Prostate gland (tissue), 2 donors: ENCODE results near the gene SPOP. TPM values are rescaled to one million over a fixed set of nuclear protein-coding genes. Genes with fewer than 3 reads are reported as not detected.

Experiments used
- DNase-seq: peaks from one replicate; pipeline ENCODE4 v3.0.0-alpha.2; 2019; ENCODE audit warnings: low spot score
- H3K27ac ChIP-seq, 2 donors: fragments of 200-600 bp; sonication (generic); 2 replicates each; pipeline ENCODE4 v1.5.1; 2017 to 2019
- H3K27me3 ChIP-seq: fragments of 200-600 bp; sonication (generic); replicated peaks from 2 replicates; pipeline ENCODE4 v1.5.1; 2019; ENCODE audit not compliant: insufficient read depth
- H3K36me3 ChIP-seq, 2 donors: fragments of 200-600 bp; sonication (generic); 1 replicate in 1 of 2; 2 replicates in 1 of 2; pipeline versions ENCODE4 v1.5.1 to v1.8.1; 2017 to 2019
- H3K4me1 ChIP-seq: fragments of 200-600 bp; sonication (generic); replicated peaks from 2 replicates; pipeline ENCODE4 v1.5.1; 2019
- H3K4me3 ChIP-seq, 2 donors: fragments of 200-600 bp; sonication (generic); 2 replicates each; pipeline ENCODE4 v1.5.1; 2017 to 2019
- H3K9me3 ChIP-seq: fragments of 200-600 bp; sonication (generic); 2 replicates; pipeline ENCODE4 v1.5.1; 2017
- CTCF ChIP-seq, 4 experiments: fragments of 200-600 bp in 2 of 4; fragments of 450-650 bp in 2 of 4; sonication (generic) in 2 of 4; IDR thresholded peaks; 1 replicate in 3 of 4; 2 replicates in 1 of 4; pipeline ENCODE4 v1.5.1; 2016 to 2019; ENCODE audit warnings: antibody characterized with exemption in 4 of 4, mild to moderate bottlenecking in 2 of 4, moderate library complexity in 2 of 4
- POLR2A ChIP-seq: fragments of 450-650 bp; IDR thresholded peaks from one replicate; pipeline ENCODE4 v1.6.1; 2016; ENCODE audit warnings: antibody characterized with exemption, mild to moderate bottlenecking
- POLR2AphosphoS5 ChIP-seq: sonication (generic); formaldehyde crosslinking; IDR thresholded peaks from one replicate; pipeline ENCODE4 v1.6.1; 2017; ENCODE audit warnings: antibody characterized with exemption
- WGBS: methylation state at CpG from one replicate; pipeline ENCODE4 v1.1.5; 2018; 5-methylcytosine and 5-hydroxymethylcytosine counted together
- intact Hi-C: fragments of 100-400 bp; cut with DNase I; formaldehyde crosslinking; loops from one replicate; pipeline ENCODE4 v1.14.2; 2022
- total RNA-seq, 2 donors: library from RNA; depleted of rRNA; stranded (reverse); fragments of >200 nt; gene quantifications; one replicate each; pipeline ENCODE4 v1.1.0, GENCODE V29; 2016

Gene SPOP
- total RNA-seq, 2 donors from 2014 or later, result 80.8 to 93.0 TPM

DNA sequence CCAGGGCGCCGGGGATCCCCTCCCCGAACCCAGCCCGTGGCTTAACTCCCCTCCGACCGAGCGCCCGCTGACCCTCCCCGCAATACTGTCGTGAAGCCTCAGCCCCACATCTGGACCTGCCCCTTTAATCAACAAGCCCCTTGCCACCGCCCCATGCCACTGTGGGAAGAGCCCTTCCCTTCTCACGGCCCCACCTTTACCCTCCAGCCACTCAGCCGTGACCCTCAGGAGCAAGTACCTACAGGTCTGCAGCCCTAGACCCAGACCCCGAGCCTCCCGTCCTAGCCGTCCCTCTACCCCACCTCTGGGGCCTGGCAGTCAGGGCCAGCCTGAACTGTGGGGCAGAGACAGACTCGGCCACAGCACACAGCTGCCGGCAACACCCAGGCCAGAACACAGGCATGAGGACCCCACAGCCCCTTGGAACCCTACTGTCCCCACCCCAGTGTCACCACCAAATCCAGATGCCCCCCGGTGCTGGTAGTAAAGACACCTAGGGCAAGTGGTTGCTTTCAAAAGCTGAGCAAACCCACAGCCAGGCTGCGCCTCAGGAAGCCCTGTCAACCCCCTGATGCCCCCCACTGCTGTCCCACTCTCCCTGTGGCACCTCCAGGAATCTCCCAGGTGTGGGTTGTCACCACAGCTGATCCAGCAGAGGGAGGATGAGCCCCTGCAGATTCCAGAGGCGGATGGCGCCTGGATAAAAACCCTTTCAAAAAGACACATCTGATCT, 100.8 kb downstream of the SPOP start:
- intact Hi-C loops, result loop anchor here (5.0 kb wide), 1 partner anchor 40 kb away; no protein-coding TSS in a partner anchor
- Histone ChIP-seq H3K9me3 (no peaks in the 10 kb centered on the region), H3K27me3 (no peaks in the 10 kb centered on the region), H3K4me3 (peak overlapping the region; percentile 50 to 58), H3K27ac (peak overlapping the region; percentile 67 to 77), H3K4me1 (no peaks in the 10 kb centered on the region), H3K36me3 (no peaks in the 10 kb centered on the region)
- no peak for DNase-seq
- WGBS, result 16% methylated on average over 22 of the region's 22 CpGs
- TF ChIP-seq POLR2A, result no peak
- no peak for TF ChIP-seq POLR2AphosphoS5
- no peak for TF ChIP-seq CTCF (IDR thresholded peaks at IDR 0.05)

- DNase-seq, result no peak
- no peaks in the 10 kb centered on the region for H3K4me1 ChIP-seq
- TF ChIP-seq POLR2A (no peak), CTCF (IDR thresholded peaks at IDR 0.05) (no peak), POLR2AphosphoS5 (no peak)
- no peaks in the 10 kb centered on the region for H3K9me3 ChIP-seq
- peak overlapping the region; percentile 50 to 58 for H3K4me3 ChIP-seq
- under 1% methylated on average over 61 of the region's 68 CpGs for WGBS
- H3K27ac ChIP-seq, result peak overlapping the region; percentile 67 to 77
- H3K36me3 ChIP-seq, result no peaks in the 10 kb centered on the region
- H3K27me3 ChIP-seq, result no peaks in the 10 kb centered on the region
- intact Hi-C loops, result loop anchor here (5.0 kb wide), 1 partner anchor 41 kb away; no protein-coding TSS in a partner anchor
Observed at GRCh38 chr17:49576088-49576916, 101.6 kb downstream of the SPOP start.

DNA sequence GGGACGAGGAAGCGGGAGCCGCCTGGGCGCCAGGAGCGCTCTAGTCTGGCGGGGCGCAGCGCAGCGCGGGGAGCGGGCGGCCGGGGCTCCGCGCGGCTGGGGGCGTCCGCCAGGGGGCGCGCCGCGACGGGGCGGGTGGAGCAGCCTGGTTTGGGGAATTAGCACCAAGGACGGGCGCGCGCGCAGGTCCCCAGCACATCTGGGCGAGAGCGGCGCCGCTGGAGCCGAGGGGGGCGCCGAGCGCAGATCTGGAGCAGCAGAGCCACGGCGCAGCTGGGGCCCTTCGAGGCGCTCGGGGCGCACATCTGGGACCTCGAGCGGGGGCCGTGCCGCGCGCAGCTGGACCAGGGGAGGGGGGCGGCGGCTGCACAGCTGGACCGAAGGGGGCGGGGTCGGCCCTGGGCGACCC, 102.2 kb downstream of the SPOP start, which contains the start of gene NXPH3:
NXPH3 (plus strand) TSS at position 193 of the 409 bp plus-strand sequence. CDS start 349 bp downstream, outside the sequence.
- peak; percentile 54 for DNase-seq

GRCh38 chr17:49574945-49575678, 102.8 kb downstream of the SPOP start:
- Histone ChIP-seq H3K36me3 (no peaks in the 10 kb centered on the region), H3K9me3 (no peaks in the 10 kb centered on the region), H3K27me3 (no peaks in the 10 kb centered on the region), H3K4me1 (no peaks in the 10 kb centered on the region), H3K27ac (peak overlapping the region; percentile 67 to 77), H3K4me3 (peak overlapping the region; percentile 50 to 58)
- TF ChIP-seq POLR2A (no peak), POLR2AphosphoS5 (no peak), CTCF (IDR thresholded peaks at IDR 0.05) (no peak)
- WGBS, result 11% methylated on average over 29 of the region's 29 CpGs
- intact Hi-C loops, result loop anchor here (5.0 kb wide), 2 partner anchors 42 to 422 kb away; partner anchors contain the start of gene DLX3
- DNase-seq, result no peak

More for the DNA sequence above, 102.2 kb downstream of the SPOP start, which contains the start of gene NXPH3:
- Histone ChIP-seq H3K36me3 (no peaks in the 10 kb centered on the region), H3K4me3 (peak within 1 kb of the TSS; percentile 50 to 58), H3K27me3 (no peaks in the 10 kb centered on the region), H3K27ac (peak within 1 kb of the TSS; percentile 67 to 77), H3K4me1 (no peaks in the 10 kb centered on the region), H3K9me3 (no peaks in the 10 kb centered on the region)
- TF ChIP-seq POLR2A (no peak), CTCF (IDR thresholded peaks at IDR 0.05) (peak; percentile 40 to 89 (median 70))
- intact Hi-C loops, result loop anchor here (5.0 kb wide), 1 partner anchor 42 kb away; no protein-coding TSS in a partner anchor
- WGBS, result 2% methylated on average over 51 of the region's 55 CpGs
